Activated CD8-positive, alpha-beta T cell treated with anti-CD3 and anti-CD28 coated beads for 36 hours (primary cell): ENCODE data around the gene OBSCN. TPM values are rescaled to one million over a fixed set of nuclear protein-coding genes. Genes with fewer than 3 reads are reported as not detected.

Source experiments
- ATAC-seq: fragments of 200-7000 bp; cut with Tn5 transposase; one replicate; pipeline ENCODE4 v1.10.0; 2021; ENCODE audit warnings: mild to moderate bottlenecking, moderate library complexity
- CTCF ChIA-PET: fragments of 350-600 bp; sonication (Branson Sonifier 250); formaldehyde crosslinking; loops from one replicate; lab custom pipeline; 2021; ENCODE audit warnings: antibody characterized with exemption; lab: Charles Lee
- POLR2A ChIA-PET: fragments of 350-600 bp; sonication (Branson Sonifier 250); formaldehyde crosslinking; loops from one replicate; lab custom pipeline; 2021; ENCODE audit warnings: antibody characterized with exemption; lab: Charles Lee
- DNase-seq: peaks from one replicate; pipeline ENCODE4 v3.0.0-alpha.2; 2020
- H3K27ac Mint-ChIP-seq: one replicate; pipeline ENCODE4 v1.8.0; 2021; ENCODE audit warnings: mild to moderate bottlenecking, mixed read lengths
- H3K27me3 Mint-ChIP-seq: one replicate; pipeline ENCODE4 v1.8.0; 2021; ENCODE audit warnings: mixed read lengths
- H3K36me3 Mint-ChIP-seq: one replicate; pipeline ENCODE4 v1.8.0; 2021; ENCODE audit warnings: low read depth, mixed read lengths
- H3K4me1 Mint-ChIP-seq: one replicate; pipeline ENCODE4 v1.8.0; 2021; ENCODE audit warnings: low read depth, mixed read lengths
- H3K4me3 Mint-ChIP-seq: one replicate; pipeline ENCODE4 v1.8.0; 2021; ENCODE audit warnings: mild to moderate bottlenecking, moderate library complexity, mixed read lengths
- H3K9me3 Mint-ChIP-seq: one replicate; pipeline ENCODE4 v1.8.0; 2021; ENCODE audit warnings: mixed read lengths
- intact Hi-C: fragments of 100-400 bp; cut with micrococcal nuclease; formaldehyde crosslinking; loops from one replicate; pipeline ENCODE4 v1.10.0; 2022
- total RNA-seq, 2 experiments: library from RNA; stranded (reverse); gene quantifications; one replicate each; pipeline ENCODE4 v1.2.3, GENCODE V29; 2021
- TF ChIP-seq, protein P1 (sequence below): fragments of 200-600 bp; IDR thresholded peaks from one replicate; pipeline ENCODE4 v1.8.0; 2022; ENCODE audit warnings: antibody characterized with exemption, mild to moderate bottlenecking

The OBSCN gene
- total RNA-seq, 2 experiments from 2014 or later: 21.6 to 23.7 TPM

DNA sequence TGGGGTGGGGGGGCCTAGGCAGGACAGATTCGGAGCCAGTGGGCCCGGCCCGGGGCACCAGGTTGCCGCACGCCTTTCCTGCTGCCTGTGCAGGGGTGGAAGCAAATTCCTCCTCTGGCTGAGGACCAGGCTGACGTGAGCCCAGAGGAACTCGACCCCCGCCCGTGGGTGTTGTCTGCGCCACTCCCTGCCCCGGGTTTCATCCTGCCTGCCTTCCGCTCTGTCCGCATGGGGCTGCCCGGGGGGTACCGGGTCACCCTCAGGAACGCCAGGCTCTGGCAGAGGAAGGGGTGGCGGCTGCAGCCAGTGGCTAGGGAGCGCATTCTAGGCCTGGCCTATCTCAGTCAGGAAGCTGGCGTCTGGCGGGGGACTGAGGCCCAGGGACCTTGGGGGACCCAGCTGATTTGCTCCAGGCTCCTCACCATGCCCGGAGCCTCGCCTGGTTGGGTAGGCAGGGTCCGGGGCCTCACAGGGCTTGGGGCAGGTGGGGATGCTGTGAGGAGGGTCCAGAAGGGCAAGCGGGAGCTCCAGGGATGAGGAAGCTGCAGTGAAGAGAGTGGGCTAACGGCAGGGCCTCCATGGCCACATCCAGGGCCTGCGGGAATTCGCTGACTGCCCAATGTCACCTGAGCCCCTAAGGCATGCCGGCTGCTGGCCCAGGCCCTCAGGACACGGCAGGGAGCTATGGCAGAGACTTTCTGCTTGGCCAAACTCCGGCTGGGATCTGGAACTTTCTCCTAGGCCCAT, 44.7 kb upstream of the OBSCN start:
- TF ChIP-seq, protein P1, sequence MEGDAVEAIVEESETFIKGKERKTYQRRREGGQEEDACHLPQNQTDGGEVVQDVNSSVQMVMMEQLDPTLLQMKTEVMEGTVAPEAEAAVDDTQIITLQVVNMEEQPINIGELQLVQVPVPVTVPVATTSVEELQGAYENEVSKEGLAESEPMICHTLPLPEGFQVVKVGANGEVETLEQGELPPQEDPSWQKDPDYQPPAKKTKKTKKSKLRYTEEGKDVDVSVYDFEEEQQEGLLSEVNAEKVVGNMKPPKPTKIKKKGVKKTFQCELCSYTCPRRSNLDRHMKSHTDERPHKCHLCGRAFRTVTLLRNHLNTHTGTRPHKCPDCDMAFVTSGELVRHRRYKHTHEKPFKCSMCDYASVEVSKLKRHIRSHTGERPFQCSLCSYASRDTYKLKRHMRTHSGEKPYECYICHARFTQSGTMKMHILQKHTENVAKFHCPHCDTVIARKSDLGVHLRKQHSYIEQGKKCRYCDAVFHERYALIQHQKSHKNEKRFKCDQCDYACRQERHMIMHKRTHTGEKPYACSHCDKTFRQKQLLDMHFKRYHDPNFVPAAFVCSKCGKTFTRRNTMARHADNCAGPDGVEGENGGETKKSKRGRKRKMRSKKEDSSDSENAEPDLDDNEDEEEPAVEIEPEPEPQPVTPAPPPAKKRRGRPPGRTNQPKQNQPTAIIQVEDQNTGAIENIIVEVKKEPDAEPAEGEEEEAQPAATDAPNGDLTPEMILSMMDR: no peak
- H3K4me1 Mint-ChIP-seq: peaks cover 35% of the 10 kb centered on the region
- H3K27ac Mint-ChIP-seq: peak overlapping the region; percentile 93
- H3K27me3 Mint-ChIP-seq: no peaks in the 10 kb centered on the region
- intact Hi-C loops: no loop called here
- H3K36me3 Mint-ChIP-seq: peaks cover 5% of the 10 kb centered on the region
- no peaks in the 10 kb centered on the region for H3K9me3 Mint-ChIP-seq
- ChIA-PET POLR2A (interaction anchor here (1.2 to 6.6 kb wide), 2 partner anchors 12 to 22 kb away, joined by 4 to 59 read pairs; partner anchors contain the start of gene GUK1), CTCF (interaction anchor here (0.7 to 1.3 kb wide), 2 partner anchors 20 to 28 kb away, joined by 3 to 4 read pairs; no protein-coding TSS in a partner anchor)
- ATAC-seq (no peak), DNase-seq (no peak)
- no peak overlapping the region for H3K4me3 Mint-ChIP-seq

DNA sequence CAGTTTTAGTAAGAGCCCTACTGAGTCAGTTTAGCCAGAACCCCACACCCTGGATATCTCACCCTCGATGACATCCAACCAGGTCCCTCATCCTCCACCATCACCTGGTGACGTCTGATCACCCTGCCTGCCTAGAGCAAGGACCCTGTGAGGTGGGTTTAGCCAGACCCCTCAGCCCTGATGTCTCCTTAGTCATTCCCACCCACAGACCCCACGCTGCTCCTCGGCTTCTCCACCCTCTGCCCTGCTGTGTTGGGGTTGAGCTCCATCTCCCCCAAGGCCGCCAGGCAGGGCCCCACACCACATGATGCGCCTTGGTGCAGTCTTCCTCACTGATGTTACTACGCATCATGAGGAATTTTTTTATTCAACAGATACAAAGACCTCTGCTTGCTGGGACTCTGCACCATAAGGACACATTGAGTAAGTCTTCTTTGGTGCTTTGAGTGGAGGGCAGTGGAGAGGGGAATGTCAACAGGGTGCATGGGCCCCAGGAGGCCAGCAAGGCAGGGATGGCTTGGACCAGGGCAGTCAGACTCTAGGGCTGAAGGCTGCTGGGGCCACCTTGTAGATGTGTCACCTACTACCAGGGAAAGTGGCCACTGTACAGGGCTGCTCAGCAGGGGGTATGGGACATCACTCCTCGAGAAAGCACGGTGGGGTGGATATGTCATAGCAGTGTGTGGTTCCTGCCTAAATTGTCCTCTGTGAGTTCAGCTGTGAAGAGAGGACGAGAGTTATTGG, 43.9 kb upstream of the OBSCN start:
- Mint-ChIP-seq H3K9me3 (no peaks in the 10 kb centered on the region), H3K27me3 (no peaks in the 10 kb centered on the region), H3K4me1 (peaks cover 35% of the 10 kb centered on the region), H3K36me3 (peaks cover 5% of the 10 kb centered on the region), H3K4me3 (peak overlapping the region; percentile 79), H3K27ac (peak overlapping the region; percentile 93)
- ChIA-PET CTCF (interaction anchor here (1.3 to 6.2 kb wide), 4 partner anchors 10 to 621 kb away, joined by 3 to 47 read pairs (median 28); partner anchors contain the start of gene GUK1), POLR2A (interaction anchor here (1.3 to 6.6 kb wide), 2 partner anchors 9 to 23 kb away, joined by 3 to 59 read pairs; partner anchors contain the start of gene GUK1)
- ATAC-seq: no peak
- no peak for DNase-seq
- intact Hi-C loops: no loop called here
- TF ChIP-seq, protein P1: no peak

DNA sequence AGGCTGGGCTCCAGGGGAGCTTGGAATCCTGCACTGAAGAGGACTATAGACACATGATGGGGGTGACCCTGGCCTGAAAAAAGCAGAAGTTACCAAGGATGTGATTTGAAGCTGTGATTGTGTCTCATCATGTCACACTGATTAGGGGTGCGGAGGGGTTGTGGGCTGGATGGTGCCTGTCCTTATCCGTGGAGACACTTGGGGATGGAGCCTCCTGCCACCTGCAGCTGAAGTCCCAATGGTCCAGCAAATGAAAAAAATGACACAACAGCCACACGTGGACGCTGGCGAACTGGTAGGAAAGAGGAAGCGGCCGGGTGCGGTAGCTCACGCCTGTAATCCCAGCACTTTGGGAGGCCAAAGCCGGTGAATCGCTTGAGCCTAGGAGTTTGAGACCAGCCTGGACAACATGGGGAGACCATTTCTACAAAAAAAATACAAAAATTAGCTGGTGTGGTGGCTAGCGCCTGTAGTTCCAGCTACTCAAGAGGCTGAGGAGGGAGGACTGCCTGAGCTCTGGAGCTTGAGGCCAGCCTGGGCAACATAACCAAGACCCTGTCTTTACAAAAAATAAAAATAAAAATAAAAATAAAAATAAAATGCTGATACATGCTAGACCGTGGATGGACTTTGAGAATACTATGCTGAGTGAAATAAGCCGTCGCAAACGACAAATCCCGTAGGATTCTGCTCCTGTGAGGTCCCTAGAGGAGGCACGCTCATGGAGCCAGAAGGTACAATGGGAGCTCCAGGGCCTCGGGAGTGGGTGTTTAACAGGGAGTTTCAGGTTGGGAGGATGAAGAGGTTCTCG, 43.1 kb upstream of the OBSCN start:
- ATAC-seq (no peak), DNase-seq (no peak)
- Mint-ChIP-seq H3K9me3 (no peaks in the 10 kb centered on the region), H3K27me3 (no peaks in the 10 kb centered on the region), H3K4me1 (peaks cover 39% of the 10 kb centered on the region), H3K27ac (peak overlapping the region; percentile 93), H3K36me3 (peaks cover 5% of the 10 kb centered on the region), H3K4me3 (peak overlapping the region; percentile 79)
- intact Hi-C loops: no loop called here
- CTCF ChIA-PET: interaction anchor here (0.7 to 6.2 kb wide), 11 partner anchors 8 to 622 kb away, joined by 3 to 47 read pairs (median 4); partner anchors contain the start of genes ARF1 and GUK1
- POLR2A ChIA-PET: interaction anchor here (0.7 to 6.6 kb wide), 8 partner anchors 8 to 293 kb away, joined by 3 to 59 read pairs (median 4); partner anchors contain the start of genes GUK1 and MRPL55
- TF ChIP-seq, protein P1: no peak

- Mint-ChIP-seq H3K27ac (peak within 1 kb of the TSS; percentile 93), H3K4me3 (peak within 1 kb of the TSS; percentile 79), H3K36me3 (peaks cover 5% of the 10 kb centered on the region), H3K4me1 (peaks cover 41% of the 10 kb centered on the region), H3K9me3 (no peaks in the 10 kb centered on the region), H3K27me3 (no peaks in the 10 kb centered on the region)
- CTCF ChIA-PET: interaction anchor here (0.7 to 6.2 kb wide), 14 partner anchors 9 to 623 kb away, joined by 3 to 47 read pairs (median 4); partner anchors contain the start of genes ARF1 and GUK1
- TF ChIP-seq, protein P1: peak; percentile 57
- peak; percentile 99 for DNase-seq
- peak; percentile 89 for ATAC-seq
- POLR2A ChIA-PET: interaction anchor here (0.6 to 6.6 kb wide), 10 partner anchors 9 to 292 kb away, joined by 3 to 59 read pairs (median 4); partner anchors contain the start of genes GUK1 and MRPL55
- intact Hi-C loops: loop anchor here (1.0 kb wide), 2 partner anchors 26 to 56 kb away; partner anchors contain the start of gene MRPL55
These were observed 42.3 kb upstream of the OBSCN start, which contains the start of gene IBA57 for GRCh38 chr1:228165372-228166169. IBA57 (plus strand) TSS chr1:228165804; CDS start chr1:228165817, 13 bp downstream.
